Measurements from ENCODE around the gene NAA11.

DNA sequence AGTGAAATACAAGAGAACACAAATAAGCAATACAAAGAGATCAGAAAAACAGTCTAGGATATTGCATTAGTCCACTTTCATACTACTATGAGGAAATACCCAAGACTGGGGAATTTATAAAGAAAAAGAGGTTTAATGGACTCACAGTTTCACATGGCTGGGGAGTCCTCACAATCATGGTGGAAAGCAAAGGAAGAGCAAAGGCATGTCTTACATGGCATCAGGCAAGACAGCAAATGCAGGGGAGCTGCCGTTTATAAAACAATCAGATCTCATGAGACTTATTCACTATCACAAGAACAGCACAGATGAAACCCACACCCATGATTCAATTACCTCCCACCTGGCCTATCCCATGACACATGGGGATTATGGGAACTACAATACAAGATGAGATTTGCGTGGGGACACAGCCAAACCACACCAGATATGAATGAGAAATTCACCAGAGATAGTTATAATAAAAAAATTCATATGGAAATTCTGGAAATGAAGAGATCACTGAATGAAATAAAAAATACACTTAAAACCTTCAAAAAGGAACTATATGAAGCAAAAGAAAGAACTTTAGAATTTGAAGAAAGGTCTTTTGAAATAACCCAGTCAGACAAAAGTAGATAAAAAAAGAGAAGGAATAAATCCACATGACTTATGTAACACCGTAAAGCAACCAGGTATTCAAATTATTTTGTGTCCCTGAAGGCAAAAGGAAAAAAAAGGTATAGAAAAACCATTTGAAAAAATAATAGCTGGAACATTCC, 16.2 kb upstream of the NAA11 start:
- TF ChIP-seq POLR2A (IDR thresholded peaks at IDR 0.05; ENCODE audit: low read length): no peak
- no peak for TF ChIP-seq GATA1 (IDR thresholded peaks at IDR 0.05; ENCODE audit: low read depth, low read length)

Data from erythroblast (primary cell).